ENCODE results near the gene VPS52. TPM values are rescaled to one million over a fixed set of nuclear protein-coding genes. Genes with fewer than 3 reads are reported as not detected.

VPS52 gene
- total RNA-seq, 1 donor from 2014 or later = 30.6 TPM

DNA sequence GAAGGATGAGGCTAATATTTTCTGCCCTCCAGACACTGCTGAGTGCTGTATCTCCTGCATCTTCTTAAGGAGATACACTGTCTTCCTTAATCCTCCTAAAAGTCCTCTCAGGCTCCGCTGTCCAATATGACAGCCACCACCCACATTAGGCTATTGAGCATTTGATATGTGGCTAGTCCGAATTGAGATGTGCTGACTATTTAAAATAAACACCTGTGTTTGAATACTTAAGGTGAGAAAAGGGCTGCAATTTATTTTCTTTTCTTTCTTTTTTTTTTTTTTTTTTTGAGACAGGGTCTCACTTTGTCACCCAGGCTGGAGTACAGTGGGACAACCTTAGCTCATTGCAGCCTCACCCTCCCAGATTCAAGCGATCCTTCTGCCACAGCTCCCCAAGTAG, 30.2 kb upstream of the VPS52 start:
- FAIRE-seq = no peak
- Mint-ChIP-seq H3K9me3 (ENCODE audit: unreplicated experiment) (no peaks in the 10 kb centered on the region), H3K27ac (ENCODE audit: unreplicated experiment) (no peak overlapping the region), H3K4me1 (ENCODE audit: low read depth, unreplicated experiment) (peaks cover 7% of the 10 kb centered on the region), H3K36me3 (ENCODE audit: low read depth, unreplicated experiment) (peaks cover 11% of the 10 kb centered on the region), H3K4me3 (ENCODE audit: unreplicated experiment) (no peak overlapping the region), H3K27me3 (ENCODE audit: low read depth, unreplicated experiment) (no peaks in the 10 kb centered on the region)
- H2AFZ ChIP-seq (ENCODE audit: low read depth, low read length) = no peak overlapping the region
- peaks cover 48% of the 10 kb centered on the region for H4K20me1 ChIP-seq (ENCODE audit: insufficient read depth, low read length)
- H3K79me2 ChIP-seq (ENCODE audit: insufficient read depth, low read length) = peaks cover 50% of the 10 kb centered on the region
- H3K9me3 ChIP-seq (ENCODE audit: insufficient read depth, low read depth, low read length) = no peaks in the 10 kb centered on the region
- H3K4me1 ChIP-seq (ENCODE audit: insufficient read depth, low read length) = peaks cover 8% of the 10 kb centered on the region
- no peak overlapping the region for H3K9ac ChIP-seq (ENCODE audit: low read length)
- peaks cover 4% of the 10 kb centered on the region for H3K36me3 ChIP-seq (ENCODE audit: insufficient read depth, low read length)
- no peaks in the 10 kb centered on the region for H3K27me3 ChIP-seq (ENCODE audit: insufficient read depth, low read length)
- DNase-seq (ENCODE audit: low read depth) = no peak
- H3K27ac ChIP-seq (ENCODE audit: low read depth, low read length) = no peak overlapping the region
- TF ChIP-seq, protein P1, sequence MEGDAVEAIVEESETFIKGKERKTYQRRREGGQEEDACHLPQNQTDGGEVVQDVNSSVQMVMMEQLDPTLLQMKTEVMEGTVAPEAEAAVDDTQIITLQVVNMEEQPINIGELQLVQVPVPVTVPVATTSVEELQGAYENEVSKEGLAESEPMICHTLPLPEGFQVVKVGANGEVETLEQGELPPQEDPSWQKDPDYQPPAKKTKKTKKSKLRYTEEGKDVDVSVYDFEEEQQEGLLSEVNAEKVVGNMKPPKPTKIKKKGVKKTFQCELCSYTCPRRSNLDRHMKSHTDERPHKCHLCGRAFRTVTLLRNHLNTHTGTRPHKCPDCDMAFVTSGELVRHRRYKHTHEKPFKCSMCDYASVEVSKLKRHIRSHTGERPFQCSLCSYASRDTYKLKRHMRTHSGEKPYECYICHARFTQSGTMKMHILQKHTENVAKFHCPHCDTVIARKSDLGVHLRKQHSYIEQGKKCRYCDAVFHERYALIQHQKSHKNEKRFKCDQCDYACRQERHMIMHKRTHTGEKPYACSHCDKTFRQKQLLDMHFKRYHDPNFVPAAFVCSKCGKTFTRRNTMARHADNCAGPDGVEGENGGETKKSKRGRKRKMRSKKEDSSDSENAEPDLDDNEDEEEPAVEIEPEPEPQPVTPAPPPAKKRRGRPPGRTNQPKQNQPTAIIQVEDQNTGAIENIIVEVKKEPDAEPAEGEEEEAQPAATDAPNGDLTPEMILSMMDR (IDR thresholded peaks at IDR 0.05; ENCODE audit: insufficient read depth, low read depth, low read length) = no peak
- TF ChIP-seq EZH2 (IDR thresholded peaks at IDR 0.05; ENCODE audit: insufficient read depth, low read length) = no peak
- H3K4me2 ChIP-seq (ENCODE audit: low read length) = no peak overlapping the region
- no peak overlapping the region for H3K4me3 ChIP-seq (ENCODE audit: insufficient read depth, low read depth, low read length)

DNA sequence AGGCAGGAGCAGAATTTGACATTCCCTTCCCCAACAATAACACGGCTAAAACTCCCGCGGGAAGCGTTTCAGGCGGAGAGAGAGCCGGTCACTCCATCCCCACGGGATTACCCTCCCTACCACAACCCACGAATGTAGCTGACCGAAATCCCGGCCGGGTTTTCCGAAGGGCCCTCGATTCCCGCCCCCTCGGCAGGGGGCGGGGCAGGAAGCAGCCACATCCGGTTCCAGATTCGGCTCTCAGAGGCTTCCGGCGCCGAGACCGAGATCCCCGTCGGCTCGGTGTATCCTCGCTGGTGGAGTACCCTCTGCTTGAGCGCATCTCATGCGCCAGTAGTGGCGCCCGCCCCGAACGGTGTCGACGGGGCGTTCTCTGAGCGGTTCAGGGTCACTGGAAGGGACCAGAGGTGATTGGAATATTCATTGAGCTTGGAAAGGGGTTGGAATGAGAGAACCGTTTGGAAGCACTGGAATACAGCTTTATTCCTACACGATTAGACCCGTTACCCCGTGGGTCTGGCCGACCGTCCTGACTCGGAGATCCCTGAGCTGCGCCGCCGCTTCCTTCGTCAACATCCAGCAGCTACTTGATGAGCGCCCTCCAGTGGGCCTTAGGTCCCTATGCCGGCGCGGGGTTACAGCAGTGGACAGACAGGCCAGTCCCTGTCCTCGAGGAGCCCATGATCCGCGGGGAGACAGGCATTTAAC, 27.7 kb upstream of the VPS52 start:
- no peaks in the 10 kb centered on the region for H3K9me3 ChIP-seq (ENCODE audit: insufficient read depth, low read depth, low read length)
- H2AFZ ChIP-seq (ENCODE audit: low read depth, low read length) = peak overlapping the region; percentile 68
- H3K9ac ChIP-seq (ENCODE audit: low read length) = peak overlapping the region; percentile 92
- H3K36me3 ChIP-seq (ENCODE audit: insufficient read depth, low read length) = peaks cover 4% of the 10 kb centered on the region
- peak overlapping the region; percentile 87 for H3K27ac ChIP-seq (ENCODE audit: low read depth, low read length)
- H3K4me3 Mint-ChIP-seq (ENCODE audit: unreplicated experiment) = peak overlapping the region; percentile 97
- H3K4me1 Mint-ChIP-seq (ENCODE audit: low read depth, unreplicated experiment) = peaks cover 7% of the 10 kb centered on the region
- peaks cover 31% of the 10 kb centered on the region for H4K20me1 ChIP-seq (ENCODE audit: insufficient read depth, low read length)
- FAIRE-seq (no peak), DNase-seq (ENCODE audit: low read depth) (peak; percentile 82)
- peak overlapping the region; percentile 80 for H3K4me3 ChIP-seq (ENCODE audit: insufficient read depth, low read depth, low read length)
- H3K79me2 ChIP-seq (ENCODE audit: insufficient read depth, low read length) = peaks cover 36% of the 10 kb centered on the region
- H3K4me1 ChIP-seq (ENCODE audit: insufficient read depth, low read length) = peaks cover 8% of the 10 kb centered on the region
- H3K9me3 Mint-ChIP-seq (ENCODE audit: unreplicated experiment) = no peaks in the 10 kb centered on the region
- H3K36me3 Mint-ChIP-seq (ENCODE audit: low read depth, unreplicated experiment) = peaks cover 11% of the 10 kb centered on the region
- peak overlapping the region; percentile 99 for H3K4me2 ChIP-seq (ENCODE audit: low read length)
- peak overlapping the region; percentile 99 for H3K27ac Mint-ChIP-seq (ENCODE audit: unreplicated experiment)
- TF ChIP-seq EZH2 (IDR thresholded peaks at IDR 0.05; ENCODE audit: insufficient read depth, low read length) = no peak
- TF ChIP-seq, protein P1 (IDR thresholded peaks at IDR 0.05; ENCODE audit: insufficient read depth, low read depth, low read length) = peak; percentile 50
- H3K27me3 Mint-ChIP-seq (ENCODE audit: low read depth, unreplicated experiment) = no peaks in the 10 kb centered on the region
- H3K27me3 ChIP-seq (ENCODE audit: insufficient read depth, low read length) = no peaks in the 10 kb centered on the region

DNA sequence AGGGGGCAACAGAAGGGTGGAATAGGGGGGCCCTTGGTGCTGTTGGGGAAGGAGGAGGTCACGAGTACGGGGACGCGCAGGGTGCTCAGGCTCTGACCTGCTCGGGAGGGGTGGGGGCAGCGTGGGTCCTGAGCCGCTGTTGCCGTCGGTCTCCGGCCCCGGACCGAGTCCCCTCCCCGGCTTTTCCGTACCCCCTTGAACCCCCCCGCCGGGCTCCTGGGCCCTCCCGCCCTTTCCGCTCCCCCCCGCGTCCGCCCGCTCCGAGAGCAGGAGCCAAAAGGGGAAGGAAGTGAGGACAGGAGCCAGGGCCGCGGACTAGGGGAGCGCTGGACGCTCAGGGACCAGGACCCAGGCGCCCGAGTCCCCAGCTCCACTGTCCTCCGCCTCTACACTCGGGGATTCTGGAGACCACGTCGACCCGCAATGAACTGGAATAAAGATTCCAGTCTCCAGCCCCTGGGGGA, 27.1 kb upstream of the VPS52 start, which contains the start of gene RGL2:
Gene RGL2, minus strand, starts transcription at position 170 of the 464 bp plus-strand sequence. CDS start 332 bp downstream, outside the sequence.
- Histone ChIP-seq H3K36me3 (ENCODE audit: insufficient read depth, low read length) (peaks cover 3% of the 10 kb centered on the region), H3K4me1 (ENCODE audit: insufficient read depth, low read length) (peaks cover 8% of the 10 kb centered on the region), H2AFZ (ENCODE audit: low read depth, low read length) (peak within 1 kb of the TSS; percentile 68), H3K4me2 (ENCODE audit: low read length) (peak within 1 kb of the TSS; percentile 99), H3K27me3 (ENCODE audit: insufficient read depth, low read length) (no peaks in the 10 kb centered on the region), H3K27ac (ENCODE audit: low read depth, low read length) (peak within 1 kb of the TSS; percentile 87), H3K9me3 (ENCODE audit: insufficient read depth, low read depth, low read length) (no peaks in the 10 kb centered on the region), H3K79me2 (ENCODE audit: insufficient read depth, low read length) (peaks cover 30% of the 10 kb centered on the region), H4K20me1 (ENCODE audit: insufficient read depth, low read length) (peaks cover 25% of the 10 kb centered on the region), H3K9ac (ENCODE audit: low read length) (peak within 1 kb of the TSS; percentile 92), H3K4me3 (ENCODE audit: insufficient read depth, low read depth, low read length) (peak within 1 kb of the TSS; percentile 80)
- FAIRE-seq (no peak), DNase-seq (ENCODE audit: low read depth) (no peak)
- no peaks in the 10 kb centered on the region for H3K27me3 Mint-ChIP-seq (ENCODE audit: low read depth, unreplicated experiment)
- peaks cover 12% of the 10 kb centered on the region for H3K36me3 Mint-ChIP-seq (ENCODE audit: low read depth, unreplicated experiment)
- H3K4me1 Mint-ChIP-seq (ENCODE audit: low read depth, unreplicated experiment) = peaks cover 7% of the 10 kb centered on the region
- H3K9me3 Mint-ChIP-seq (ENCODE audit: unreplicated experiment) = no peaks in the 10 kb centered on the region
- TF ChIP-seq, protein P1 (IDR thresholded peaks at IDR 0.05; ENCODE audit: insufficient read depth, low read depth, low read length) = no peak
- TF ChIP-seq EZH2 (IDR thresholded peaks at IDR 0.05; ENCODE audit: insufficient read depth, low read length) = no peak
- H3K27ac Mint-ChIP-seq (ENCODE audit: unreplicated experiment) = peak within 1 kb of the TSS; percentile 99
- peak within 1 kb of the TSS; percentile 97 for H3K4me3 Mint-ChIP-seq (ENCODE audit: unreplicated experiment)

Data from astrocyte (in vitro differentiated cells and primary cell).